Natural killer cell (primary cell): ENCODE measurements around the gene UCMA. TPM values are rescaled to one million over a fixed set of nuclear protein-coding genes. Genes with fewer than 3 reads are reported as not detected.

ENCODE experiments used
- ATAC-seq, 3 donors: fragments of 150-1000 bp in 2 of 3; fragments of 200-7000 bp in 1 of 3; cut with Tn5 transposase; 1 replicate in 1 of 3; 2 replicates in 2 of 3; pipeline ENCODE4 v1.10.0; 2021; ENCODE audit warnings: mild to moderate bottlenecking in 2 of 3, moderate library complexity in 2 of 3
- DNase-seq, 2 donors: peaks; one replicate each; pipeline versions ENCODE4 v3.0.0 to v3.0.0-alpha.2; 2013 to 2021; ENCODE audit warnings: mixed read lengths in 1 of 2
- H3K27ac ChIP-seq: one replicate; pipeline ENCODE4 v1.5.1; 2013; ENCODE audit warnings: mild to moderate bottlenecking, low read length
- H3K27me3 ChIP-seq: one replicate; pipeline ENCODE4 v1.6.1; 2013; ENCODE audit warnings: low read length; ENCODE audit not compliant: control insufficient read depth, insufficient read depth
- H3K36me3 ChIP-seq: one replicate; pipeline ENCODE4 v1.6.1; 2013; ENCODE audit warnings: low read length; ENCODE audit not compliant: control insufficient read depth, insufficient read depth
- H3K4me1 ChIP-seq: one replicate; pipeline ENCODE4 v1.6.1; 2013; ENCODE audit warnings: low read length; ENCODE audit not compliant: control insufficient read depth, insufficient read depth
- H3K4me3 ChIP-seq: one replicate; pipeline ENCODE4 v1.5.1; 2013; ENCODE audit warnings: low read length
- H3K9me3 ChIP-seq: one replicate; pipeline ENCODE4 v1.6.1; 2013; ENCODE audit warnings: low read length; ENCODE audit not compliant: control insufficient read depth, insufficient read depth
- H3K27ac Mint-ChIP-seq, 2 donors: one replicate each; pipeline ENCODE4 v1.8.0; 2022; ENCODE audit warnings: mild to moderate bottlenecking in 2 of 2, mixed read lengths in 2 of 2, moderate library complexity in 1 of 2
- H3K27me3 Mint-ChIP-seq, 2 donors: one replicate each; pipeline ENCODE4 v1.8.0; 2022; ENCODE audit warnings: low read depth in 2 of 2, mixed read lengths in 2 of 2
- H3K36me3 Mint-ChIP-seq: one replicate; pipeline ENCODE4 v1.8.0; 2022; ENCODE audit warnings: mixed read lengths
- H3K4me1 Mint-ChIP-seq, 2 donors: one replicate each; pipeline ENCODE4 v1.8.0; 2022; ENCODE audit warnings: mixed read lengths in 2 of 2
- H3K4me3 Mint-ChIP-seq: one replicate; pipeline ENCODE4 v1.8.0; 2022; ENCODE audit warnings: mild to moderate bottlenecking, moderate library complexity, mixed read lengths
- H3K9me3 Mint-ChIP-seq, 2 donors: one replicate each; pipeline ENCODE4 v1.8.0; 2022; ENCODE audit warnings: mixed read lengths in 2 of 2
- WGBS: methylation state at CpG from one replicate; pipeline ENCODE4 v1.1.7; 2013; ENCODE audit warnings: missing lambda C conversion rate; ENCODE audit not compliant: insufficient coverage; 5-methylcytosine and 5-hydroxymethylcytosine counted together
- intact Hi-C: fragments of 100-400 bp; cut with micrococcal nuclease; formaldehyde crosslinking; loops from one replicate; pipeline ENCODE4 v1.14.2; 2022
- total RNA-seq, 4 donors: library from RNA; stranded (reverse); fragments of 120-200 nt in 1 of 4; gene quantifications; one replicate each; pipeline versions ENCODE4 v1.2.3 to v1.2.4, GENCODE V29; 2013 to 2022
- TF ChIP-seq, protein P1 (sequence below): fragments of 200-600 bp; IDR thresholded peaks from one replicate; pipeline ENCODE4 v1.8.0; 2022; ENCODE audit warnings: antibody characterized with exemption

Gene UCMA
- total RNA-seq, 3 donors from 2014 or later (not counting 1 experiment from before 2014, with no cell fraction given) = not detected

DNA sequence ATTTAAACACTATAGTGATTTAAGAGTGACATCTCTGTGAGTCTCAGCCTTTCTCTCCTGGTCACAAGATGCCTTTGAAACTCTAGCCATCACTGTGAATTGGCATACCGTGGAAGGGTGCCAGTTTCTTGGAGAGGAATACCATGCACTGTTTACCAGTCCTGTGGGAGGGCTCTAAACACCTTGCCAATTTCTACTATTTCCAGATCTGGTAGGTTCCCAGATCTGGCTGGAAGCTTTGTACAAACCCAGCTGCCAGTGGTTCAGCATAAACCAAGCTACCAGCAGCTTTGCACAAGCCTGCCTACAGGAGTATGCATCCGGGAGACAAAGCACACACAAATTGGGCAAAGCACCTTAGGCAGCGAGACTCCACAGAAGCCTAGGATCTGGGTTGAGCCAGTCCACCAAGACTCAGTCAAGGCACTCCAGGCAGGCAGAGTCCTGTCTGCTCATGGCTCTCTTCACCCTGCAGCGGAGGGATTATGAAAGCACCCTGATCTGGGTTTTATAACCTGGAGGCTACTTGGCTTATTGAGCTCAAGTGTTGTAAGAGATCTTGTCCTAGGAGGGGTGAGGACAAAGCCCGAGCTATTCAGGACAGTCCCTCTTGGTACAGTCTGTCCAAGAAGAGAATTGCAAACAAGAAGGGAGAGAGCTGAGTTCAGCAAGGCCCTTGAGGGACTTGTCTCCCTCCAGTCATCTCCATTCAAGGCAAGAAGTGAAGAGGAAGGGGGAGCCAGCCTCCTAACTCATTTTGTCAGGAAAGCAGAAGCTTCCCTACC, 49.3 kb downstream of the UCMA start:
- Mint-ChIP-seq H3K27ac (no peak overlapping the region), H3K4me3 (no peak overlapping the region), H3K27me3 (no peaks in the 10 kb centered on the region), H3K36me3 (no peaks in the 10 kb centered on the region), H3K9me3 (no peaks in the 10 kb centered on the region), H3K4me1 (no peaks in the 10 kb centered on the region)
- no peaks in the 10 kb centered on the region for H3K36me3 ChIP-seq
- ATAC-seq (no peak), DNase-seq (no peak)
- intact Hi-C loops = no loop called here
- H3K4me1 ChIP-seq = no peaks in the 10 kb centered on the region
- no peaks in the 10 kb centered on the region for H3K27me3 ChIP-seq
- 96% methylated on average over 5 of the region's 5 CpGs for WGBS
- H3K4me3 ChIP-seq = no peak overlapping the region
- TF ChIP-seq, protein P1, sequence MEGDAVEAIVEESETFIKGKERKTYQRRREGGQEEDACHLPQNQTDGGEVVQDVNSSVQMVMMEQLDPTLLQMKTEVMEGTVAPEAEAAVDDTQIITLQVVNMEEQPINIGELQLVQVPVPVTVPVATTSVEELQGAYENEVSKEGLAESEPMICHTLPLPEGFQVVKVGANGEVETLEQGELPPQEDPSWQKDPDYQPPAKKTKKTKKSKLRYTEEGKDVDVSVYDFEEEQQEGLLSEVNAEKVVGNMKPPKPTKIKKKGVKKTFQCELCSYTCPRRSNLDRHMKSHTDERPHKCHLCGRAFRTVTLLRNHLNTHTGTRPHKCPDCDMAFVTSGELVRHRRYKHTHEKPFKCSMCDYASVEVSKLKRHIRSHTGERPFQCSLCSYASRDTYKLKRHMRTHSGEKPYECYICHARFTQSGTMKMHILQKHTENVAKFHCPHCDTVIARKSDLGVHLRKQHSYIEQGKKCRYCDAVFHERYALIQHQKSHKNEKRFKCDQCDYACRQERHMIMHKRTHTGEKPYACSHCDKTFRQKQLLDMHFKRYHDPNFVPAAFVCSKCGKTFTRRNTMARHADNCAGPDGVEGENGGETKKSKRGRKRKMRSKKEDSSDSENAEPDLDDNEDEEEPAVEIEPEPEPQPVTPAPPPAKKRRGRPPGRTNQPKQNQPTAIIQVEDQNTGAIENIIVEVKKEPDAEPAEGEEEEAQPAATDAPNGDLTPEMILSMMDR = no peak
- H3K9me3 ChIP-seq = no peaks in the 10 kb centered on the region
- H3K27ac ChIP-seq = no peak overlapping the region

DNA sequence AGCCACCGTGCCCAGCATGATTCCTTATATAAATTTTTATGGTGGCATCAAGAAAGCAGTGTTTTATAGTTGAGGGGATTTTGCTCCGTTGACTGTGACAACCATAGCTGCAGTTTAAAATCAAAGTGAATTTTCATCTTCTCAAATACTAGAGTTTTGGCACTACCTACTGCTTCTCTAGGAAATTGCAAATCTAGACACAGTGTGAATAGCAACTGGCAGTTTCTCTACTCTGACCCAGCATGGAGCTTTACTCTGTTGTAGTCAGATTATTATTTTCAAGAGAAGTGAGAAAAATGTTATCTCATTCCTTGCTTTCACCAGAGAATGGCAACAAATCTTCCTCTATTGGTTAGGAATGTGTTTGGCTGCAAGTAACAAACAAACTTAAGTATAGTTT, 49.9 kb downstream of the UCMA start:
- ATAC-seq = no peak
- Mint-ChIP-seq H3K4me3 (no peak overlapping the region), H3K9me3 (no peaks in the 10 kb centered on the region), H3K27me3 (no peaks in the 10 kb centered on the region), H3K27ac (no peak overlapping the region), H3K36me3 (no peaks in the 10 kb centered on the region), H3K4me1 (no peaks in the 10 kb centered on the region)
- 100% methylated on average over 1 of the region's 2 CpGs for WGBS
- no peaks in the 10 kb centered on the region for H3K4me1 ChIP-seq
- intact Hi-C loops = no loop called here
- TF ChIP-seq, protein P1 = no peak
- H3K9me3 ChIP-seq = no peaks in the 10 kb centered on the region
- no peak overlapping the region for H3K4me3 ChIP-seq
- no peaks in the 10 kb centered on the region for H3K36me3 ChIP-seq
- no peaks in the 10 kb centered on the region for H3K27me3 ChIP-seq
- DNase-seq = no peak
- no peak overlapping the region for H3K27ac ChIP-seq

DNA sequence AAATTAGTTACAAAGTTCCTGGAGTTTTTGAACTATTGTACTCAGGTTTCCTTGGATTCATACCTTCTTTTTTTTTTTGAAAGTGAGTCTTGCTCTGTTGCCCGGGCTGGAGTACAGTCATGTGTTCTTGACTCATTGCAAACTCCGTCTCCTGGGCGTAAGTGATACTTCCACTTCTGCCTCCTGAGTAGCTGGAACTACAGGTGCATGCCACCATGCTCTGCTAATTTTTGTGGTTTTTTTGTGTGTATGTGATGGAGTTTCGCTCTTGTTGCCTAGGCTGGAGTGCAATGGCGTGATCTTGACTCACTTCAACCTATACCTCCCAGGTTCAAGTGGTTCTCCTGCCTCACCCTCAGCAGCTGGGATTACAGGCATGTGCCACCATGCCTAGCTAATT, 50.5 kb downstream of the UCMA start:
- Histone ChIP-seq H3K27ac (no peak overlapping the region), H3K36me3 (no peaks in the 10 kb centered on the region), H3K4me3 (no peak overlapping the region), H3K27me3 (no peaks in the 10 kb centered on the region), H3K4me1 (no peaks in the 10 kb centered on the region), H3K9me3 (no peaks in the 10 kb centered on the region)
- TF ChIP-seq, protein P1 = no peak
- no peaks in the 10 kb centered on the region for H3K27me3 Mint-ChIP-seq
- H3K4me1 Mint-ChIP-seq = no peaks in the 10 kb centered on the region
- H3K9me3 Mint-ChIP-seq = no peaks in the 10 kb centered on the region
- H3K4me3 Mint-ChIP-seq = no peak overlapping the region
- ATAC-seq (no peak), DNase-seq (no peak)
- intact Hi-C loops = no loop called here
- no peak overlapping the region for H3K27ac Mint-ChIP-seq
- WGBS = 64% methylated on average over 5 of the region's 5 CpGs
- H3K36me3 Mint-ChIP-seq = no peaks in the 10 kb centered on the region

DNA sequence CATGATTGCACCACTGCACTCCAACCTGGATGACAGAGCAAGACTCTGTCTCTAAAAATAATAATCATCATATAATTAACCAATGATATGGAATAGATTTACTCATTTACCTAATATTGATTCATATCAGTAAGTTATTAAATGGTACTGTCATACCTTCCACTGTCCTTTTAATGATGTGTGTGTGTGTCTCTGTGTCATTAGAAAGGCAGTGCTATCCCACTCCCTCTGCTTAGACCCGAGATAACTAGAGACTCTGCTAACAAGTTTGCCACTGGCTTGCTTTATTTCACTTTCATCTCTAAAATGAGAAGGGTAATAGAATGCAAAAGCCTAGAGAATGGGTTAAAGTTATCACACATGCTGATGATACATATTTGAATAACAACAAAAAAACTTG, 51.8 kb downstream of the UCMA start:
- H3K4me1 Mint-ChIP-seq = no peaks in the 10 kb centered on the region
- no peak overlapping the region for H3K4me3 Mint-ChIP-seq
- Histone ChIP-seq H3K27ac (no peak overlapping the region), H3K27me3 (no peaks in the 10 kb centered on the region), H3K9me3 (no peaks in the 10 kb centered on the region), H3K4me1 (no peaks in the 10 kb centered on the region), H3K36me3 (no peaks in the 10 kb centered on the region), H3K4me3 (no peak overlapping the region)
- no peaks in the 10 kb centered on the region for H3K27me3 Mint-ChIP-seq
- H3K9me3 Mint-ChIP-seq = no peaks in the 10 kb centered on the region
- TF ChIP-seq, protein P1 = no peak
- ATAC-seq = no peak
- intact Hi-C loops = no loop called here
- no peak for DNase-seq
- no CpG with 5 or more reads among the region's 1 CpG for WGBS
- H3K36me3 Mint-ChIP-seq = no peaks in the 10 kb centered on the region
- no peak overlapping the region for H3K27ac Mint-ChIP-seq
